A549 (cell line): ENCODE results near the gene HS3ST5. TPM values are rescaled to one million over a fixed set of nuclear protein-coding genes. Genes with fewer than 3 reads are reported as not detected.

ENCODE experiments used
- ATAC-seq, 2 experiments: fragments of 200-7000 bp in 1 of 2; fragments of >200 bp in 1 of 2; cut with Nextera tagmentation in 1 of 2; cut with Tn5 transposase in 1 of 2; 3 replicates each; pipeline versions ENCODE4 v1.8.0 to v1.9.1; 2018 to 2020; ENCODE audit warnings: mild to moderate bottlenecking in 1 of 2, moderate library complexity in 1 of 2
- CTCF ChIA-PET: fragments of 300-600 bp; sonication (Branson Sonifier 250); formaldehyde crosslinking; extraction: SDS; loops from one replicate; lab custom pipeline; 2021; ENCODE audit warnings: antibody characterized with exemption, inconsistent platforms; lab: Yijun Ruan, JAX
- POLR2A ChIA-PET: fragments of 350-600 bp; formaldehyde crosslinking; extraction: SDS; loops from one replicate; lab custom pipeline; 2021; ENCODE audit warnings: antibody characterized with exemption, inconsistent platforms; lab: Yijun Ruan, JAX
- DNase-seq, 2 experiments: peaks; one replicate each; pipeline versions ENCODE4 v3.0.0 to v3.0.0-alpha.2; 2011 to 2016; ENCODE audit warnings: low read depth in 1 of 2, low spot score in 1 of 2
- FAIRE-seq: peaks from 2 replicates; lab custom pipeline; 2011; peaks lifted over from hg19 to GRCh38; lab: Jason Lieb, UNC
- H3K27ac ChIP-seq, 2 experiments: fragments of >200 bp; sonication (Bioruptor Twin); formaldehyde crosslinking; 3 replicates each; pipeline ENCODE4 v1.5.1; 2016 to 2017
- H3K4me1 ChIP-seq: fragments of >200 bp; sonication (Bioruptor Twin); formaldehyde crosslinking; 3 replicates; pipeline ENCODE4 v1.6.1; 2016
- H3K4me2 ChIP-seq: fragments of >200 bp; sonication (Bioruptor Twin); formaldehyde crosslinking; 3 replicates; pipeline ENCODE4 v1.6.1; 2016
- H3K4me3 ChIP-seq: fragments of >200 bp; sonication (Bioruptor Twin); formaldehyde crosslinking; 3 replicates; pipeline ENCODE4 v1.5.1; 2016
- H3K9me3 ChIP-seq: fragments of >200 bp; sonication (Bioruptor Twin); formaldehyde crosslinking; 3 replicates; pipeline ENCODE4 v1.6.1; 2016
- ATOH8 ChIP-seq: fragments of 250-450 bp; sonication (Bioruptor Pico); IDR thresholded peaks from 2 replicates; pipeline ENCODE4 v1.5.0; 2020; ENCODE audit warnings: low read depth, mild to moderate bottlenecking, moderate library complexity
- BHLHE40 ChIP-seq: IDR thresholded peaks from 2 replicates; pipeline ENCODE4 v1.6.1; 2012; ENCODE audit warnings: low read depth, low read length, inconsistent platforms
- CBX2 ChIP-seq: fragments of 200-600 bp; sonication (generic); IDR thresholded peaks from 2 replicates; pipeline ENCODE4 v1.6.1; 2016; ENCODE audit warnings: low read depth, mild to moderate bottlenecking, borderline replicate concordance
- CHD2 ChIP-seq: fragments of 150-350 bp; IDR thresholded peaks from 2 replicates; pipeline ENCODE4 v1.6.1; 2014; ENCODE audit warnings: low read length; ENCODE audit not compliant: partially characterized antibody
- CHD4 ChIP-seq: fragments of 200-600 bp; sonication (generic); IDR thresholded peaks from 2 replicates; pipeline ENCODE4 v1.6.1; 2016; ENCODE audit warnings: antibody characterized with exemption, mild to moderate bottlenecking, borderline replicate concordance
- EP300 ChIP-seq, 2 experiments: fragments of >200 bp; sonication (Bioruptor Twin); formaldehyde crosslinking; IDR thresholded peaks; 2 replicates in 1 of 2; 3 replicates in 1 of 2; pipeline ENCODE4 v1.6.1; 2016 to 2017
- FOXS1 ChIP-seq: fragments of 250-450 bp; sonication (Bioruptor Pico); IDR thresholded peaks from 2 replicates; pipeline ENCODE4 v1.5.0; 2020; ENCODE audit warnings: mild to moderate bottlenecking, moderate library complexity
- HDAC2 ChIP-seq: fragments of 200-600 bp; sonication (generic); IDR thresholded peaks from 2 replicates; pipeline ENCODE4 v1.6.1; 2016
- HES2 ChIP-seq: fragments of >200 bp; sonication (Bioruptor Twin); formaldehyde crosslinking; IDR thresholded peaks from 2 replicates; pipeline ENCODE4 v1.6.1; 2016
- HMGXB4 ChIP-seq: fragments of 250-450 bp; sonication (Bioruptor Pico); IDR thresholded peaks from 2 replicates; pipeline ENCODE4 v1.5.0; 2021; ENCODE audit warnings: mild to moderate bottlenecking, moderate library complexity, borderline replicate concordance
- HOXB5 ChIP-seq: fragments of 250-450 bp; sonication (Bioruptor Pico); IDR thresholded peaks from 2 replicates; pipeline ENCODE4 v1.5.0; 2020; ENCODE audit warnings: mild to moderate bottlenecking, moderate library complexity
- JUNB ChIP-seq: fragments of >200 bp; sonication (Bioruptor Twin); formaldehyde crosslinking; IDR thresholded peaks from 2 replicates; pipeline ENCODE4 v1.6.1; 2016
- KDM1A ChIP-seq: fragments of 200-600 bp; sonication (generic); IDR thresholded peaks from 2 replicates; pipeline ENCODE4 v1.6.1; 2016; ENCODE audit warnings: low read depth, mild to moderate bottlenecking
- MYC ChIP-seq: IDR thresholded peaks from 2 replicates; pipeline ENCODE4 v1.6.1; 2012; ENCODE audit warnings: mild to moderate bottlenecking, inconsistent platforms, low read length, improper control_type of control experiment, borderline replicate concordance
- NPAS2 ChIP-seq: fragments of 250-450 bp; sonication (Bioruptor Pico); IDR thresholded peaks from 2 replicates; pipeline ENCODE4 v1.8.0; 2022; ENCODE audit warnings: mild to moderate bottlenecking, moderate library complexity, borderline replicate concordance
- PHF8 ChIP-seq: fragments of 200-600 bp; sonication (generic); IDR thresholded peaks from 2 replicates; pipeline ENCODE4 v1.6.1; 2016; ENCODE audit warnings: low read depth, mild to moderate bottlenecking, antibody characterized with exemption, moderate library complexity, borderline replicate concordance
- RARB ChIP-seq: fragments of 250-450 bp; sonication (Bioruptor Pico); IDR thresholded peaks from 2 replicates; pipeline ENCODE4 v1.8.0; 2021; ENCODE audit warnings: mild to moderate bottlenecking, moderate library complexity
- RFX5 ChIP-seq: fragments of 450-650 bp; IDR thresholded peaks from 2 replicates; pipeline ENCODE4 v1.7.1; 2014; ENCODE audit warnings: antibody characterized with exemption, mild to moderate bottlenecking, moderate library complexity
- RNF2 ChIP-seq: fragments of 200-600 bp; sonication (generic); IDR thresholded peaks from 2 replicates; pipeline ENCODE4 v1.6.1; 2016; ENCODE audit warnings: low read depth, mild to moderate bottlenecking, antibody characterized with exemption, moderate library complexity, borderline replicate concordance
- SMC3 ChIP-seq: fragments of >200 bp; sonication (Bioruptor Twin); formaldehyde crosslinking; IDR thresholded peaks from 3 replicates; pipeline ENCODE4 v1.6.1; 2018; ENCODE audit warnings: inconsistent platforms
- TFCP2L1 ChIP-seq: fragments of 250-450 bp; sonication (Bioruptor Pico); IDR thresholded peaks from 2 replicates; pipeline ENCODE4 v1.5.0; 2021; ENCODE audit warnings: mild to moderate bottlenecking
- ZSCAN20 ChIP-seq: fragments of 250-450 bp; sonication (Bioruptor Pico); IDR thresholded peaks from 2 replicates; pipeline ENCODE4 v1.8.0; 2022; ENCODE audit warnings: mild to moderate bottlenecking, moderate library complexity
- WGBS: methylation state at CpG from one replicate; pipeline ENCODE4 v1.1.6; 2017; ENCODE audit errors: missing lambda C conversion rate; 5-methylcytosine and 5-hydroxymethylcytosine counted together
- polyA plus RNA-seq, 4 experiments: library from polyadenylated mRNA; depleted of rRNA in 3 of 4; stranded (reverse); fragments of >200 nt; fragmentation: RNase III in 1 of 4; extraction: RNeasy Plus Mini Kit Qiagen cat#74134 plus additional on column Dnase treatment in 1 of 4; gene quantifications; 2 replicates in 3 of 4; 3 replicates in 1 of 4; pipeline ENCODE4 v1.2.3, GENCODE V29; 2011 to 2017
- TF ChIP-seq, protein P1 (sequence below): IDR thresholded peaks from 2 replicates; pipeline ENCODE4 v1.6.1; 2012; ENCODE audit warnings: low read depth, borderline replicate concordance
- TF ChIP-seq, protein P2 (sequence below): fragments of 450-650 bp; IDR thresholded peaks from 2 replicates; pipeline ENCODE4 v1.6.1; 2014; ENCODE audit warnings: antibody characterized with exemption

HS3ST5 gene
- polyA plus RNA-seq, 2 of the 4 experiments (the other 2 are of a cell fraction) = not detected

- no peak overlapping the region for H3K4me2 ChIP-seq
- DNase-seq = no peak
- H3K27ac ChIP-seq = no peak overlapping the region
- no peaks in the 10 kb centered on the region for H3K9me3 ChIP-seq
- H3K4me1 ChIP-seq = no peaks in the 10 kb centered on the region
- CTCF ChIA-PET = no interaction called here
- WGBS = 70% methylated on average over 2 of the region's 2 CpGs
- TF ChIP-seq NPAS2 (CRISPR knock-in tag) = no peak
- no peak for TF ChIP-seq HOXB5 (CRISPR knock-in tag)
- no peak for TF ChIP-seq RNF2
- TF ChIP-seq, protein P1, sequence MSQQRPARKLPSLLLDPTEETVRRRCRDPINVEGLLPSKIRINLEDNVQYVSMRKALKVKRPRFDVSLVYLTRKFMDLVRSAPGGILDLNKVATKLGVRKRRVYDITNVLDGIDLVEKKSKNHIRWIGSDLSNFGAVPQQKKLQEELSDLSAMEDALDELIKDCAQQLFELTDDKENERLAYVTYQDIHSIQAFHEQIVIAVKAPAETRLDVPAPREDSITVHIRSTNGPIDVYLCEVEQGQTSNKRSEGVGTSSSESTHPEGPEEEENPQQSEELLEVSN = no peak
- TF ChIP-seq, protein P2, sequence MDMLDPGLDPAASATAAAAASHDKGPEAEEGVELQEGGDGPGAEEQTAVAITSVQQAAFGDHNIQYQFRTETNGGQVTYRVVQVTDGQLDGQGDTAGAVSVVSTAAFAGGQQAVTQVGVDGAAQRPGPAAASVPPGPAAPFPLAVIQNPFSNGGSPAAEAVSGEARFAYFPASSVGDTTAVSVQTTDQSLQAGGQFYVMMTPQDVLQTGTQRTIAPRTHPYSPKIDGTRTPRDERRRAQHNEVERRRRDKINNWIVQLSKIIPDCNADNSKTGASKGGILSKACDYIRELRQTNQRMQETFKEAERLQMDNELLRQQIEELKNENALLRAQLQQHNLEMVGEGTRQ = no peak
- no peak for TF ChIP-seq JUNB
- no peak for TF ChIP-seq CHD2
- no peak for TF ChIP-seq CHD4
- no peak for TF ChIP-seq RFX5
- POLR2A ChIA-PET = no interaction called here
- no peak overlapping the region for H3K4me3 ChIP-seq
- no peak for ATAC-seq
- FAIRE-seq = no peak
Observed at GRCh38 chr6:114040871-114041270, 302.0 kb downstream of the HS3ST5 start.

DNA sequence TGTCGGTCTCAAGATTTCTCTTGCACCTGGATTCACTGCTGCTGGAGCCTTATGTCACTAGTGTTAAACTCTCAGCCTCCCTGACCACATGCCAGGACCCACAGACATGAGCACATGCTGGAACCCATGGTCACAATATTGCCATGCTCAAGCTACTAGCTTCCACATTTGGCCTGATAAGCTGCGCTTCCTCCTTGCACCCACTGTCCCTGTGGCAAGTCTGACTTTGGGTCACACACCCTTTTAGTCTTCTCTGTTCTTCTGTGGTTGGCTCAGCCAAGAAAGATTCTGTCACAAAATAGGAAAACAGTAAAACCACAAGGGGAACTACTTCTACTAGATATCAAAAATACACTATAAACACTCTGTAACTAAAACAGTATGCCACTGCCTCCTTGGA, 303.0 kb downstream of the HS3ST5 start:
- ATAC-seq = no peak
- WGBS = 13% methylated on average over 2 of the region's 2 CpGs

DNA sequence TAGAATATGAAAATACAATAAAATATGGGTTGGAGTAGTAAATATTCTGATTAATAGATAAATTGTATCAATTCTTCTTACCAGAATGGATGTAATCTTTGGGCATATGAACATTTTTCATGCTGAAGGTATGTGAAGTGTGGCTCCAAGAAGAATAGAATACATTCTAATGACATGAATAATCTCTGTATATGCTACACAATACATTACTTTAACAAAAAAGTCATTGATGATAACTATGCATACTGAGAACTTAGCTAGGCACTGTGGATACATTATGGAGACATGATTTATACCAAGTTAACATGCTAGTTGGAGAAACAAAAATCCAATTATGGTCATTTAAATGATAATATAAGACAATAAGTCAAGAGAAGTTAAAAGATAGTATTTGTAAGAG, 309.2 kb downstream of the HS3ST5 start:
- Histone ChIP-seq H3K9me3 (no peaks in the 10 kb centered on the region), H3K4me1 (no peaks in the 10 kb centered on the region)
- no peak for ATAC-seq
- no peak for TF ChIP-seq MYC
- TF ChIP-seq CHD2 = no peak
- no peak for TF ChIP-seq BHLHE40
- no peak for TF ChIP-seq SMC3
- TF ChIP-seq PHF8 = no peak
- TF ChIP-seq ATOH8 = no peak
- TF ChIP-seq HES2 = no peak
- TF ChIP-seq KDM1A = no peak
- no peak for TF ChIP-seq TFCP2L1 (CRISPR knock-in tag)
- TF ChIP-seq NPAS2 (CRISPR knock-in tag) = no peak
- TF ChIP-seq HMGXB4 = no peak
- no peak for TF ChIP-seq ZSCAN20 (CRISPR knock-in tag)
- TF ChIP-seq RFX5 = no peak
- TF ChIP-seq FOXS1 = no peak
- TF ChIP-seq HDAC2 = no peak
- TF ChIP-seq EP300 (IDR thresholded peaks at IDR 0.05) = no peak
- TF ChIP-seq, protein P2 = no peak
- TF ChIP-seq, all 56 proteins: peak for 0
- Histone ChIP-seq H3K4me2 (no peak overlapping the region), H3K4me3 (no peak overlapping the region), H3K27ac (no peak overlapping the region)
- ChIA-PET CTCF (no interaction called here), POLR2A (no interaction called here)
- no peak for FAIRE-seq
- DNase-seq = no peak

More for the DNA sequence above, 303.0 kb downstream of the HS3ST5 start:
- no peak overlapping the region for H3K4me3 ChIP-seq
- no peak overlapping the region for H3K4me2 ChIP-seq
- DNase-seq (no peak), FAIRE-seq (no peak)
- H3K9me3 ChIP-seq = no peaks in the 10 kb centered on the region
- TF ChIP-seq RARB (no peak), HOXB5 (CRISPR knock-in tag) (no peak), CBX2 (no peak)
- ChIA-PET CTCF (no interaction called here), POLR2A (no interaction called here)
- no peak overlapping the region for H3K27ac ChIP-seq
- no peaks in the 10 kb centered on the region for H3K4me1 ChIP-seq
